HepG2 (cell line): ENCODE data around the gene POLE. TPM values are rescaled to one million over a fixed set of nuclear protein-coding genes. Genes with fewer than 3 reads are reported as not detected.

Source experiments
- FIP1L1 ChIP-seq: fragments of 200-400 bp; formaldehyde crosslinking; IDR thresholded peaks from 2 replicates; pipeline ENCODE4 v1.6.1; 2018; ENCODE audit warnings: low read depth, mild to moderate bottlenecking, low read length, moderate library complexity, borderline replicate concordance; ENCODE audit not compliant: insufficient read depth
- HMGXB4 ChIP-seq, 2 experiments: sonication (generic) in 1 of 2; formaldehyde crosslinking in 1 of 2; IDR thresholded peaks; 2 replicates each; pipeline versions ENCODE4 v1.4.0 to v1.6.1; 2018 to 2020; ENCODE audit warnings: missing genetic modification reagents in 2 of 2, borderline replicate concordance in 1 of 2, low read depth in 1 of 2, mild to moderate bottlenecking in 1 of 2, missing biosample characterization in 1 of 2
- ISL2 ChIP-seq: sonication (generic); formaldehyde crosslinking; IDR thresholded peaks from 2 replicates; pipeline ENCODE4 v1.5.0; 2020; ENCODE audit warnings: missing genetic modification reagents
- KDM5A ChIP-seq: fragments of 200-600 bp; sonication (generic); IDR thresholded peaks from 2 replicates; pipeline ENCODE4 v1.7.0; 2018; ENCODE audit warnings: antibody characterized with exemption, mild to moderate bottlenecking, low read length, borderline replicate concordance
- MLX ChIP-seq: IDR thresholded peaks from 2 replicates; pipeline ENCODE4 v1.6.1; 2016
- THRA ChIP-seq: sonication (generic); formaldehyde crosslinking; IDR thresholded peaks from 2 replicates; pipeline ENCODE4 v1.4.0; 2020; ENCODE audit warnings: missing genetic modification reagents, borderline replicate concordance
- ZBTB43 ChIP-seq: sonication (generic); formaldehyde crosslinking; conservative IDR thresholded peaks from 2 replicates; pipeline ENCODE4 v1.4.0; 2020; ENCODE audit warnings: missing genetic modification reagents
- ZFP41 ChIP-seq: sonication (generic); formaldehyde crosslinking; IDR thresholded peaks from 2 replicates; pipeline ENCODE4 v1.4.0; 2020; ENCODE audit warnings: mild to moderate bottlenecking, missing genetic modification reagents, borderline replicate concordance
- ZMYM2 ChIP-seq: sonication (generic); formaldehyde crosslinking; IDR thresholded peaks from 2 replicates; pipeline ENCODE4 v1.8.0; 2022; ENCODE audit warnings: mild to moderate bottlenecking, missing genetic modification reagents
- ZNF274 ChIP-seq: sonication (generic); formaldehyde crosslinking; IDR thresholded peaks from 2 replicates; pipeline ENCODE4 v1.5.1; 2020; ENCODE audit warnings: mild to moderate bottlenecking, missing genetic modification reagents
- ZNF556 ChIP-seq: sonication (generic); formaldehyde crosslinking; IDR thresholded peaks from 2 replicates; pipeline ENCODE4 v1.4.0; 2020; ENCODE audit warnings: mild to moderate bottlenecking, missing genetic modification reagents, borderline replicate concordance
- ZNF563 ChIP-seq: sonication (generic); formaldehyde crosslinking; IDR thresholded peaks from 2 replicates; pipeline ENCODE4 v1.8.0; 2022; ENCODE audit warnings: mild to moderate bottlenecking, moderate library complexity, missing genetic modification reagents
- ZNF574 ChIP-seq: sonication (generic); formaldehyde crosslinking; IDR thresholded peaks from 2 replicates; pipeline ENCODE4 v1.4.0; 2020; ENCODE audit warnings: missing genetic modification reagents
- ZNF687 ChIP-seq: sonication (generic); formaldehyde crosslinking; IDR thresholded peaks from 2 replicates; pipeline ENCODE4 v1.5.1; 2020; ENCODE audit warnings: mild to moderate bottlenecking, missing genetic modification reagents, moderate library complexity
- polyA plus RNA-seq, 8 experiments: library from polyadenylated mRNA; depleted of rRNA in 3 of 8; stranded (reverse) in 7 of 8; unstranded in 1 of 8; fragments of >200 nt; fragmentation: Illumina TruSeq in 4 of 8; extraction: Trizol in 4 of 8; gene quantifications; 2 replicates each; pipeline versions ENCODE4 v1.2.1 to v1.2.3, GENCODE V29; 2011 to 2016; ENCODE audit warnings: low read depth in 4 of 8, missing spikeins in 1 of 8, mixed read lengths in 1 of 8; ENCODE audit not compliant: insufficient read depth in 1 of 8
- total RNA-seq, 5 experiments: library from RNA; depleted of rRNA; stranded (reverse); fragments of >200 nt; fragmentation: Illumina TruSeq; extraction: Trizol; gene quantifications; 2 replicates each; pipeline ENCODE4 v1.2.3, GENCODE V29; 2016; ENCODE audit warnings: low read depth in 1 of 5

Gene POLE
- total and polyA plus RNA-seq, 2 of the 13 experiments (the other 11 are each of a cell fraction or from before 2014, with no cell fraction given) = 25.3 to 52.2 TPM

GRCh38 chr12:132710405-132711079, 23.4 kb upstream of the POLE start, which contains the start of gene PGAM5 (continued):
- peak; percentile 86 for TF ChIP-seq ZNF574 (CRISPR knock-in tag)
- peak; percentile 41 to 76; a peak in 3 of 4 replicates for TF ChIP-seq HMGXB4 (CRISPR knock-in tag; IDR thresholded peaks at IDR 0.05; ENCODE audit: borderline replicate concordance in 1 of 2, low read depth in 1 of 2)
- TF ChIP-seq ZFP41 (CRISPR knock-in tag) = 0 out of 2 replicates have a peak, but pooled peaks have one; percentile 52
- 0 out of 2 replicates have a peak, but pooled peaks have one; percentile 36 for TF ChIP-seq ZNF556 (CRISPR knock-in tag)
- peak; percentile 63; the same call in 1 of the 2 replicates for TF ChIP-seq KDM5A
- peak; percentile 53; the same call in 1 of the 2 replicates for TF ChIP-seq ISL2 (CRISPR knock-in tag)
- TF ChIP-seq THRA (CRISPR knock-in tag) = peak; percentile 78
- TF ChIP-seq MLX (CRISPR knock-in tag) = no peak
- 0 out of 2 replicates have a peak, but pooled peaks have one; percentile 73 for TF ChIP-seq ZMYM2
- no peak for TF ChIP-seq FIP1L1
- TF ChIP-seq ZBTB43 = peak; percentile 79; the same call in 1 of the 2 replicates
- peak; percentile 74 for TF ChIP-seq ZNF274 (CRISPR knock-in tag)
- peak; percentile 98 for TF ChIP-seq ZNF687 (CRISPR knock-in tag)
- peak; percentile 77; the same call in 1 of the 2 replicates for TF ChIP-seq ZNF563 (CRISPR knock-in tag)
